Measurements from ENCODE around the gene PRDM4. TPM values are rescaled to one million over a fixed set of nuclear protein-coding genes. Genes with fewer than 3 reads are reported as not detected.
"Not testable (repeated sequence)": the region's sequence is repeated elsewhere in the genome, so short reads cannot be mapped to it uniquely, and the experiment has no call there.

Gene PRDM4
- total and polyA plus RNA-seq, 3 donors from 2014 or later = 31.1 to 36.9 (median 35.6) TPM

DNA sequence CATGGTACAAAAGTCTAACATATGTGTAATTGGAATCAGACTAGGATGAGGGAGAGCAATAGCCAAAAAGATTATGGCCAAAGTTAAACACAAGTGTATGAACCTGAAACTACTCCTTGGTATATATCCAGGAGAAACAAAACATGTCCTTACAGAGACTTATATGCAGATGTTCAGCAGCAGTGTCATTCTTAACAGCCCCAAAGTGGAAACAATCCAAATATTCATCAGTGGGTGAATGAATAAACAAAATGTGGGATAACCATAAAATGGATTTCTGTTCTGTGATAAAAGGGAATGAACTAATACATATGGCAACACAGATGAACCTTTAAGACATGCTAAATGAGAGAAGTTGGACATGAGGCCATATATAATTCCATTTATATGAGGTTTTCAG, 45.2 kb downstream of the PRDM4 start:
- Histone ChIP-seq H3K27ac (no peak overlapping the region), H3K36me3 (ENCODE audit: low read depth, missing control alignments) (no peaks in the 10 kb centered on the region), H3K4me3 (no peak overlapping the region), H3K9me3 (no peaks in the 10 kb centered on the region), H3K4me1 (no peaks in the 10 kb centered on the region), H3K27me3 (no peaks in the 10 kb centered on the region)
- no peak for TF ChIP-seq POLR2A (IDR thresholded peaks at IDR 0.05)
- no peak for TF ChIP-seq CTCF (IDR thresholded peaks at IDR 0.05)
- intact Hi-C loops (cut with DNase I; ENCODE audit: low total_unique reads) = no loop called here
- DNase-seq = no peak

DNA sequence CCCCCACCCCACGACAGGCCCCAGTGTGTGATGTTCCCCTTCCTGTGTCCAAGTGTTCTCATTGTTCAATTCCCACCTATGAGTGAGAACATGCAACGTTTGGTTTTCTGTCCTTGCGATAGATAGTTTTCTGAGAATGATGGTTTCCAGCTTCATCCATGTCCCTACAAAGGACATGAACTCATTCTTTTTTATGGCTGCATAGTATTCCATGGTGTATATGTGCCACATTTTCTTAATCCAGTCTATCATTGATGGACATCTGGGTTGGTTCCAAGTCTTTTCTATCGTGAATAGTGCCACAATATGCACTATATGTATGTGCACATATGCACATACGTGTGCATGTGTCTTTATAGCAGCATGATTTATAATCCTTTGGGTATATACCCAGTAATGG, 55.4 kb downstream of the PRDM4 start:
- H3K4me1 ChIP-seq; H3K36me3 ChIP-seq (ENCODE audit: low read depth, missing control alignments); H3K27me3 ChIP-seq; H3K9me3 ChIP-seq; H3K4me3 ChIP-seq; H3K27ac ChIP-seq; DNase-seq; intact Hi-C loops (cut with DNase I; ENCODE audit: low total_unique reads): not testable (repeated sequence)
- 89 to 94% methylated on average over 5 of the region's 5 CpGs for WGBS, 2 donors

DNA sequence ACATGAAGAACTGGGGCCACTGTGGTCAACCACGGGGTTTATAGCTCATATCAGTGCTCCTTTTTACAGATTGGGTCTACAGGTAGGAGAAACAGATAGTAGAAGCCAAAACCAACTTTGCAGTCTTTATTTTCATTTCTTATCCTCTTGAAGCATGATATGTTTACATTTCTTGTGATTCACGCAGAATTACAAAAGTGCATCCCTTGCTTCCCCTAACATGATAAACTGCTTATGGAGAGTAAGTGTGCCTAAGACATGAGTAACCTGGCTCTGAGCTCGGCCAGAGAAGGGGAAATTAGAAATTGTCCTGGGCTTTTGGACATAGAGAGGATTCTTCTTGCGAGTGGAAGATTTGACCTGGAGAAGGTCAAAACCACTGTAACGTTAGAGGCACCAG, 56.9 kb downstream of the PRDM4 start:
- intact Hi-C loops (cut with DNase I; ENCODE audit: low total_unique reads) = no loop called here
- H3K4me3 ChIP-seq = no peak overlapping the region
- TF ChIP-seq POLR2A (IDR thresholded peaks at IDR 0.05) = no peak
- no peak for TF ChIP-seq CTCF (IDR thresholded peaks at IDR 0.05)
- DNase-seq = no peak
- no peaks in the 10 kb centered on the region for H3K9me3 ChIP-seq
- no peaks in the 10 kb centered on the region for H3K27me3 ChIP-seq
- no peaks in the 10 kb centered on the region for H3K36me3 ChIP-seq (ENCODE audit: low read depth, missing control alignments)
- H3K4me1 ChIP-seq = no peaks in the 10 kb centered on the region
- WGBS, 2 donors = 84 to 86% methylated on average over 5 of the region's 5 CpGs
- no peak overlapping the region for H3K27ac ChIP-seq

GRCh38 chr12:107702106-107702505, 58.8 kb downstream of the PRDM4 start:
- WGBS, 2 donors = 91 to 93% methylated on average over 4 of the region's 4 CpGs
- H3K9me3 ChIP-seq = no peaks in the 10 kb centered on the region
- TF ChIP-seq CTCF (IDR thresholded peaks at IDR 0.05) = no peak
- no peak for TF ChIP-seq POLR2A (IDR thresholded peaks at IDR 0.05)
- intact Hi-C loops (cut with DNase I; ENCODE audit: low total_unique reads) = no loop called here
- H3K36me3 ChIP-seq (ENCODE audit: low read depth, missing control alignments) = no peaks in the 10 kb centered on the region
- DNase-seq = no peak
- no peaks in the 10 kb centered on the region for H3K4me1 ChIP-seq
- no peak overlapping the region for H3K27ac ChIP-seq
- no peaks in the 10 kb centered on the region for H3K27me3 ChIP-seq
- no peak overlapping the region for H3K4me3 ChIP-seq

- H3K4me3 ChIP-seq; H3K9me3 ChIP-seq; intact Hi-C loops (cut with DNase I; ENCODE audit: low total_unique reads); H3K27ac ChIP-seq; H3K36me3 ChIP-seq (ENCODE audit: low read depth, missing control alignments); DNase-seq; H3K27me3 ChIP-seq; H3K4me1 ChIP-seq: not testable (repeated sequence)
- WGBS, 2 donors = 85 to 94% methylated on average over 2 of the region's 2 CpGs
These were observed 65.2 kb downstream of the PRDM4 start for GRCh38 chr12:107695772-107696171.

DNA sequence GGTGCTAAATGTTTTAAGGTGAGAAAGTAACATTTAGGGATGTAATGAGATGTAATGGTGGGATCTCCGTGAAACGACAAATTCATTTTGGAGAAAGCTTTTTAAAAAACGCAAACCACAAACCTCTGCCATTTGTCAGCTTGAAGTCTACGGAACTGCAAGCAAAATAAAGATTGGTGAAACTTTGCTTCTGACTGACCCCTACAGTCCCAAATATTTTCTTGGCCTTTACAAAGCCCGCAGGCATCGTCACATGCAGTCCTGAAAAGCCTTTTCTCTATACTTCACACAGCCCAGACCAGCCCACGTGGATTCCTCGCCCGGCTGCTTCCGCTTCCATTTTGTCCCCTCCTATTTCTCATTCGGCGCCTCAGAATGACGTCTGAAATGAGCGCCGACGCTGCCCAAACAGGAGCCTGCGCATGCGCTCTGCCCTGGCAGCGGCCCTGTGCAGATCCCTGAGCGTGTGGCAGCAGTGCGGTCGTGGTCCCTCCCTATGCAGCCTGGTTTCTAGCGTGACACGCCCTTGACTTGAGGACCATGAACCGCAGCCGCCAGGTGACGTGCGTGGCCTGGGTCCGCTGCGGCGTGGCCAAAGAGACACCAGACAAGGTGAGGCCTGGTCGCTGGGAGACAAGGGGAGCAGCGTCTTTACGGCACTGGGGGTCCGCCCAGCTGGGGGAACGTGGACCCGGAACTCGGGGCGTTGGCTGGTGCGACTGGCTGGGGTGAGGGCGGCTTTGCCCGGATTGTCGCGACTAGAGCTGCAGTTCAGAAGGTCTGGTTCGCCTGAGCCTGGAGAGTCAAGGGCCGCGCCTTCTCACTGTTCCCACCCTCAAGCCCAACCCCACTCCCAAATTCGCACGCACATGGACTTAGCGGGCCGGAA, 75.3 kb downstream of the PRDM4 start, which contains the start of gene PWP1:
TSS of gene PWP1 (plus strand) at position 440 of the 889 bp plus-strand sequence. CDS start at position 541, 101 bp downstream.
- DNase-seq = peak; percentile 97
- Histone ChIP-seq H3K27me3 (no peaks in the 10 kb centered on the region), H3K4me1 (no peaks in the 10 kb centered on the region), H3K9me3 (no peaks in the 10 kb centered on the region), H3K36me3 (ENCODE audit: low read depth, missing control alignments) (no peaks in the 10 kb centered on the region), H3K4me3 (peak within 1 kb of the TSS; percentile 91 to 96), H3K27ac (peak within 1 kb of the TSS; percentile 52 to 71)
- intact Hi-C loops (cut with DNase I; ENCODE audit: low total_unique reads) = no loop called here
- TF ChIP-seq POLR2A (IDR thresholded peaks at IDR 0.05) (peak; percentile 14), CTCF (IDR thresholded peaks at IDR 0.05) (peak in 1 of 3 experiments; percentile 11)
- WGBS, 2 donors = 0% methylated on average over 13 to 51 of the region's 51 CpGs

Measured in testis (tissue), 3 donors.